EL (cell line): ENCODE data around the gene CYP27B1.
"Not testable (repeated sequence)": the region's sequence is repeated elsewhere in the genome, so short reads cannot be mapped to it uniquely, and the experiment has no call there.

ENCODE experiments used
- DNase-seq: peaks from one replicate; pipeline ENCODE4 v3.0.0-alpha.2; 2016

CYP27B1 gene

DNA sequence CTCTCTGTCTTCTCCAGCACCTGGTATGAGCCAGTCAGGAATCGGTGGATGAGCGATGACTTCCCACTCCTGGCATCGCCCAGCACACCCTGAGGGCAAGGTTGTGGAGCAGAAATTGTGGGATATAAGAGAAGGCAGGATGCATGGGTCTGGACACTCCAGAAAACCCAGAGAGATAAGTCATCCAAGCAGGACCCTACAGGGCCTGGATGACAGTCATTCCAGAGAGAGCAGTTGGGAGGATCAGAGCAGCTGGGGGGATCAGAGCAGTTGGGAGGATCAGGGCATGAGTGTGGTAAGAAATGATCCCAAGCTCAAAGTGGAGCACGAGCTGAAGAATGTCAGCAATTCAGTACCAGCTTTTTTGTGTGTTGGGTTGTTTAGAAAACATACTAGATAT lies 32.3 kb downstream of the CYP27B1 start:
- peak; percentile 66 for DNase-seq

DNA sequence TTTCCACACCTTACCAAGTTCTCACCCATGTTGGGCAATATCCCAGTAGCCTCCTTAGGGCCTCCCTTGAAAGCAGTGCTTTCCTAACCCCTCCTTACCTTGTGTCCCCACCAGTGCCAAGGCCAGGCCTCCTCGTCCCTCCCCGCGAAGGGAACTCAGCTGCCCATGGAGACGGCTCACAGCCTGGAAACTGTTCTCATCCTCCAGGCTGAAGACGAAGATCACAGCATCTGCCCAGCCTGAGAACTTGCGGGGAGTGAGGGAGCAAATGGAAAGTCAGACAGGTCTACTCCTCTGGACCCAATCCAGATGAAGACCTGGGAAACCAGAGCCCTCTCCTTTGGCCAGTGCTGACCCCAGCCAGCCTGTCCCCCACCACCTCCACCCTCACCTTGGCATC lies 33.0 kb downstream of the CYP27B1 start:
- DNase-seq, result no peak

DNA sequence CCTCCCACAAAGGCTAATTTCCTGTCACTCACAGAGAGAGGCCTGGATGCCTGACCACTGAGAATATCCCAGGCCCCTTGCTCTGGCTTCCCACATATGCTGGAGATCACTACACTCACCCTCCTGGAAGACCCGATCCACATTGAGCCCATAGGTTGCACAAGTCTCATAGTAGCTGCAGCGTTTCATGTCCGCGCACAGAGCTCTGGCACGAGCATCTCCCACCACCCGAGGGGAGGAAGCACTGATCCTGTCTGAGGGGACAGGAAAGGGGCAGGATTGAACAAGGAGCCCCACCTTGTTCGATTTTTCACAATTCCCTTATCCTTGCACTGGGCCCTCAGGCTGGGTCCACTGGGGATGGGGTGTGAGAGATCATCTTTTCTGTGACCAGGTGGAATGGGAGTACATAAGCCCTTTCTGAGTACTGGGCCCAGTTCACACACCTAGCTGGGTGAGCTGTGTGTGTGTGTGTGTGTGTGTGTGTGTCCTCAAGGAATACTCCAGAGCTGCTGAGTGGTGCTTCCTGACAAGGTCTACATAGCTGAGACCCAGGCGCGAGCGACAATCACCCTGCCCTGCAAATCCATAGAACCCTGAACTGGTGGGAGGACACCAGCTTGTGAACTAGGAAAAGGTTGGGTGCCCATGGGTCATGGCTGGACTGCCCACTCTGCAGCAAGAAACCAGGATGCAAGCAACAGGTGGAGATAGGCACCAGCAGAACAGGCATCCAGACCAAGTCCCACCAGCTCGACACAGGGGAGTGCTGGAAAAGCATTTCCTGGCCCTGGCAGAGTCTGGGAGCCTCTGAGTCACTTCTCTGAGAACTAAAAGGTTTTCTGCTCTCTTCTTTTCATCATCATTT lies 33.9 kb downstream of the CYP27B1 start:
- no peak for DNase-seq

DNA sequence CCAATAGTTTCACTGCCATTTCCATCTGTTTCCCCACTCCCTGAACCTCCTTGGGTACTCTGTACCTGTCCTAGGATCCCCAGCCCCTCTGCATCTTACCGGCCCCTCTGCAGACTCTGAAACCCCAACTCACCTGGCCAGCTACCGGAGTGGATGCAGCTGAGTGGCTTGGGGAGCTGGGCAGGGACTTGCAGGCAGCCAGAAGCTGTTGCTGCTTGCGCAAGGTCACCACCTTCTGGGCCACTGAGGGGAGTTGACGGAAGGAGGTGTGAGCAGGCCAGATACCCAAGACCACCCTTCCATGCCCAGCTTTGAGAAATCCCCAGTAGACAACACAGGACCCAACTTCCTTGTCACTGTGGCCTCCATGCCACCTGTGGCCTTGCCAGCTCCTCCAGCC lies 34.6 kb downstream of the CYP27B1 start:
- DNase-seq, result no peak

DNA sequence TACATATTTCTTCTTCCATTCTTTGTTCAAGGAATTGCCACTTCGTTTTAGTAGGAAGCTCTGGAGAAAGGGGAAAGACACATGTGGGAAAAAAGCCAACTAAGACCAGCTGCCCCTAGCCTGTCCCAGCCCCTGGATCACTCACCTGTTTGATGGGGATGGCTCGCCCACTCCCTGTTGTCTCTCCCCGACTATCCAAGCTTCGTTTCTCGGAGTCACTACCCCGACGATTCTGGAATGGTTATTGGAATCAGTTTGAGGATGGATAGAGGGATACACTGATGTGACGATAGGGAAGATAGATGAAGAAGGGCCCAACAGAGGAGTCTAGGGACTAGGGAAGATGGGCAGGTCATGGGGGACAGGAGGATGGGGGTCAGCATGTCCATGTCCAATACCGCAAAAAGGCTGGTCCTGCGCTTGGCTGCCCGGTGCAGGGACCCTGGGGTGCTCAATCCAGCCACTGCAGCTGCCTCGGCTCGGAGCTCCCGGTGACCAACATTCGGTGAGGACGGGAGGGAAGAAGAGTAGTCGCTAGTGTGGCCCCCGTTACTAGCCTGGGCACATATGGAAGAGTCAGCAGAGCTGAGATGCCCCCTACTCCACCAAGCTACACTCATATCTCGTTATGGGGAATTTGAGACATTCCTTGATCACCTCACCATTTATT lies 35.3 kb downstream of the CYP27B1 start:
- DNase-seq, result no peak

DNA sequence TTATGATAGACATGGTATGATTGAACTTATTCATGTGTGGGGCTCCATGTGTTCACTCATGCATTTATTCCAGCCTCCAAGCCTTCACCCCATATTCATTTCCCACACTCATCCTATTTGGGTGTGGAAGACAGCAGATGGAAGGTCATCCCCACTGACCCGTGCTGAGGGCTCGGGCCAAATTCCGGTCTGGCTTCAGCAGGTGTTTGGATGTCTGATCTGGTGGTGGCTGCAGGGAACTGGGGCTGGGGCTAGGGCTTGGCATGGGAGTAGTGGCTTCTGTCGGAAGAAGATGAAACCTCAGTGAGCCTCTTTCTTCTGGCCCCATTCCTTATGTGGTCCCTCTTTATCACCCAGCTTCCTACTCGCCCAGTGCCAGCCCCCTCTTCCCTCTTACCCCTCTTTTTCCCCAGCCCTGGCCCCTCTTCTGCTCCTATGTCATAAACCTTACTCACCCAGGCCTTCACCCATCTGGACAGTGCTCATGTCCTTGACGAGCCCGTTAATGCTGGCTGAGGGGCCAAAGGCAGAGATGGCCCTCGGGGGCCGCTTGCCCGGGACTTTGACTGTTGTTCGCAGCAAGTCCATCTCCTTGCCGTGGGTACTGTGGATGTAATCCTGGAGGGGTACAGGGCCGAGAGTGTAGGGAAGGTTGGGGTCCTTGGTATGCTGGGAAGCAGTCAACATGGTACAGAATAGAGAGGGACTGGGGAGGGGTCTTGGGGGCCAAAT lies 36.4 kb downstream of the CYP27B1 start:
- DNase-seq, result no peak

DNA sequence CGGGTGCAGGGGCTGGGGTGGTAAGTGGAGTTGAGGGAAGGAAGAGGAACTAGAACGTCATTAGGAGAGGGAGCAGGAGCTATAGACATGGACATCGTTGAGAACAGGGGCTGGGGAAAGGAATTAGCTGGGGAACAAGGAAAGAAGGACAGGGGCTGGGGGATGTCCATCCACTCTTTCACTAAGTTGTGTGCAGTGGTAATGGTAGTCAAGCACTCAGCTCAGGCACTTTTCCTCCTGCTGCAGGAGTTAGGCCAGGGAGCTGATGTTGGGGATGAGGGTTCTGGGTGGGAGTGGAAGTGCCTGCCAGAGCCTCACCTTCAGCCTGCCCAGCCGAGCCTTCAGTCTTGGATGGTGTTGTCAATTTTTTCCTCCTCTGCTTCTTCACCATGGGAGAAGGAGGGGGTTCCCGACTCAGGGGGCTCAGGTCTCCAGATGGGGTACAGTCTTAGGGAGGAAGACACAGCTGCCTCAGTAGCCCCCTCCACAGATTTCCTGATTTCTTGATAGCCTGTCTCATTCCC lies 37.5 kb downstream of the CYP27B1 start:
- no peak for DNase-seq

DNA sequence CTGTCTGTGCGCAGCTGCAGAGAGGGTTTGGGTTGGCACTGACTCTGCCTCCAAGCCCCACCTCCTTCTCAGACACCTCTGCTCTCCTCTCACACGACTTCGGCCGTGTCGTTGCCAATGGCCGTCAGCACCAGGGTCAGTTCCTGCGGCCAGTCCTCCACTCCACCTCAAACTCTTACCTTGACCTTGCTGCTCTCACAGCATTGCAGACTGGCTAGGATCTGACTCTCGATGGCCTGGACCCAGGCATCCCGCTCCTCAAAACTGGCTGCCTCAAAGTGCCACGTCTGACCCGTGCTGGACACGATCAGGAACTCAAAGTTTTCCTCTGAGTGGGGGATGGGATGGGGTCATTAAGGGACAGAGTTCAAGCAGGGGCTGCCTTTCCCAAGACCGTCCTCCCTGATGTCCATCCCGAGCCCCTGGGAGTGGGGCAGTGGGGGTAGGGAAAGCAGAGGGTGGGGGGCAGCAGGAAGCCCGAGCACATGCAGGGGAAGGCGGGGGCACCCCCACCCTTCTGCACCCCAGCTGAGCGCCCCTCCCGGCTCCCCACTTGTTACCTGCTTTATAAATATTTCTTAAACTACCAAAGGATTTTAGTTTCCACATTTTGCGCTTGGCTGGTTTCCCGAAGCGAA lies 39.0 kb downstream of the CYP27B1 start:
- DNase-seq, result no peak

DNA sequence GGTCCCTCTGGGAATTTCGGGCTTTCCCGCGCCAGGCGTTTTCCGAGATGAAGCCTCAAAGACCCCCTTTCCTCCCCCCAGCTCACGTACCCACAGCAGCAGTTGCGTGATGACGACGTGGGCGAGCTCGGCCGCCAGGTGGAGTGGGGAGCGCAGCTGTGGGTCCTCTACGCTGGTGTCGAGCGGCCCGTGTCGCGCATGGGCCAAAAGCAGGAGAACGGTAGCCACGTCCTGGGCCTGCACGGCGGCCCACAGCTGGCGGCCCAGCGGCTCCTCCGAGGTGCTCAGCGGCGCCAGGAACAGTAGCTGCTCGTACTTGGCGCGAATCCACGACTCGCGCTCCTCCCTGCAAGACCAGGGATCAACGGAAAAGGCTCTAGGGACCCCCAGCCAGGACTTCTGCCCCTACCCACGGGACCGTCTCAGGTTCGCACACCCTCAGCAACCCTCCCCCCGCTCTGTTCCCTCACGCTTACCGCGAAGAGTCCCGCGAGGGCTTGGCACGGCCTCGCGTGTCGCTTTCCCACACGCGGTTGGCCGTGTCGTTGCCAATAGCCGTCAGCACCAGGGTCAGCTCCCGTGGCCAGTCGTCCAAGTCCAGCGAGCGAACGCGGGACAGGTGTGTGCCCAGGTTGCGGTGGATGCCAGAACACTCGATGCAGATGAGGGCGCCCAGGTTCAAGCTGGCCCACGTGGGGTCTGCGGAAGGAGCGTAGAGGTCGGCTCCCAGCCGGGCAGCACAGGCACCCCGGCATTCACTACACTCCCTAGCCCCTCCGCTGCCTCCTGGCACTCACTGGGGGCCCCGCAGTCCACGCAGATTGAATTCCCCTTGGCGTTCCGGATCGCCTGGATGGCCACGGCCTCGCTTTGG lies 39.8 kb downstream of the CYP27B1 start:
- DNase-seq, result no peak

DNA sequence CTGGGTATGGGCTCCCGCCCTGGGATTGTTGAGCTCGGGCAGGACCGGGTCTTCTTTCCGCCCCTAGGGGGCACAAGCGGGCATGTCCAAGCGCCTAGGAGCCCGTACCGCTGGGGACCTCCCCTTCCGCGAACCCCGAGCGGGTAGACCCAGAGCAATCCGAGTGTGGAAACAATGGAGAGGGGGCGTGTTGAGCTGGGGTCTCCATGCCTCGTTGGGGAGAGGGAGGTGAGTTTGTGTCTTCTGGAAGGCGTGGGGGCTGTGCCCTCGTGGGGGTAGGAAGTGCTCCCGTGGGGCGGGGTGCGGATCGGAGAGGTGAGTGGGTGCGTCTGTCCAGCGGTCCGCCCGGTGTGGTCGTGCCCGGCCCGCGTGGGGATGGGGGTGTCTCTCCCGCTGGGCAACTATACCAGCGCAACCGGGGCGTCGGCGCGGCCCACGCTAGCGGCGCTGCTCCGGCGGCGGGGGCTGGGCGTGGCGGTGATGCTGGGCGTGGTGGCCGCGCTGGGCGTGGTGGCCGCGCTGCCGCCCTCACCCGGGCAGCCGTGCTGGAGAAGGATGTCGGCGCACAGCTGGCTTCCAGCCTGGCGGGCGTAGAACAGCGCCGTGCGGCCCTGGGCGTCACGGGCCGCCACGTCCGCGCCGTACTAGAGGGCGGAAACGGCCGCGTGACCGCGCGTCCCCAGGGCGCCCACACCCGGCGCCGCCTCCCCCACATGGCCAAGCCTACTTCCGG lies 40.6 kb downstream of the CYP27B1 start:
- peak; percentile 91 for DNase-seq

DNA sequence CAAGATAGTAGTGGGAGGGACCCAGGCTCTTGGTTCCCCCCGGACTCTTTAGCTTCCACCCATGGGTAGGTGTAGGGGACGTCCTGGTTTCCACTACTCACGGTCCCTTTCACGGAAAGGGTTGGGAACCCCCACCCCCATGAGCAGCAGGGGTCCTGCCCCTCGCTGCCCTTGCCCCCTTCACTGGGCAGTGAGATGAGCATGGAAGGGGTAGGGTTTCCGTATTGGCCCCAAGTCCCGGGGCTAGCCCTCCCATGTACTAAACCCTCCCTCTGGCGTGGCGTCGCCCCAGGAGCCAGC lies 41.1 kb downstream of the CYP27B1 start:
- no peak for DNase-seq

DNA sequence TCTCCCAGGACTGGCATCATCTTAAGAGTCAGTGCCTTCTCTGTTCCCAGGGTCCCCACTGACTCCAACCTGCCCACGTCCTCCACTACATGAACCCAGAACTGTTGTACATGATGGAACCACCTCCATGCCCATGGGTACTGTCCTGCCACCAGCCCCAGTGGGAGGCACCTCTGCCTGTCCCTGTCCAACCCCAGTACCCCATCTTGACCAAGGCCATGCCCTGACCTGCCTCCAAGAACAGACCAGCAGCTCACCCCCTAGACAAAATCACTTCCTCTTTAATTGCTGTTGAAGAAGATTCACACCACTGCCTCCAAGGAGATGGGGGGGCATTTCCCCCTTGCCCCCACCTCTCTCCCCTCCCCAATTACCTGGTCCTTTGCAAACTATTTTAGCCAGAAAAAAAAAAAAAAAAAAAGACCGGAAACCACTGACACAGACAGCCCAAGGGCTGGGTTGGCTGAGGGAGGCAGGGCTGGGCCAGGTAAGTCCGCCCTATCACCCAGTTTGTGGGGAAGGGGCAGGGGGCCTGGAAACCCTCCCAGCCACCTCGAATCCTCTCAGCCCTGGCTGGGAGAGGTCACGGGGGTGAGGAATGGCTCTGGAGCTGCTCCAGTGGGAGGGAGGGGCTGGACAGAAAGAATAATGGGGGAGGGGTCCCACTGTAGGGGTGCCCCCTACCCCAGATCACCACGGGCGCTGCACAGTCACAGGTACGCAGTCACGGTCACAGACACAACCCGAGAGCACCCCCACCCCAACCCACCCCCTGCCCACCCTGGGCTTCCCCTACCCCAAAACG lies 41.7 kb downstream of the CYP27B1 start:
- no peak for DNase-seq

DNA sequence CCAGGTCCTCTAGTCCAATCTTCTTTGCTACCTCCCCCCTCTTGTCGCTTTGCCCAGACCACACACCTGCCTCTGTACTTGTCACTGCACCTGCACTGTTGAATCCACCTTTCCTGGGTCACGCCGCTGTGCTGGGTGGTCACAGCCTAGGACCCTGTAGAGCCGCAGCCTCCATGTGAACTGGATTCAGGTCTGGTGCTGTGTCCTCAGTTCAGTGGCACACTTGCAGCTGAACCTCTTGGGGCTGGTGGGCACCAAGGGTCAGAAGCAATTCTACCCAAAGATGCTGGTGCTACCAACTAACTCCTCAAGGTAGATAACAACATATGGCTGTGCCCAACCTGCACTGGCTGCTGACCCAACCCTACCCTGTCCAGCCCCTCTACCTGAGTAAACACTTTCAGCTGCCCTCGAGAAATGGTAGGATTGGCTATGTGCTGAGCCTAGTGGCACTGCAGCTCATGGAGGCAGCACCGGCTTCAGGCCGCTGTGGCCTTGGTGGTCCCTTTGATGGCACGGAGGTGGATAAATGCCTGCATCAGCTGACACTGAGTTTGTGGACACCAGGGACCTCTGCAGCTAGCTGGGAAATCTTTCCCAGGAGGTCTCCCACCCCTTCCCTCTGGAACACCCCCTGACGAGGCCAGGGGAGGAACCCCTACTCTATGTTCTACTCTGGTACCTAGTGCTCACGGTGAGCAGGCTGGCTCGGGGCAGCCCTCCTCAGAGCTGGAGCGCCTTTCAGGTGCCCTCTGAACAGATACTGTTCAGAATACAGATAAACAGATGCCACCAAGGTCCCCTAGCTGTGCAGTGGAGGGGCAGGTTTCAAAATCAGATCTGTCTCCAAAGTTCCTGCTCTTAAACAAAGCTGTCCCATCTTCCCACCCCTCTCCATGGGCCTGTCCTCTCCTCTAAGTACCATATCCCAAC lies 42.6 kb downstream of the CYP27B1 start:
- DNase-seq, result no peak

DNA sequence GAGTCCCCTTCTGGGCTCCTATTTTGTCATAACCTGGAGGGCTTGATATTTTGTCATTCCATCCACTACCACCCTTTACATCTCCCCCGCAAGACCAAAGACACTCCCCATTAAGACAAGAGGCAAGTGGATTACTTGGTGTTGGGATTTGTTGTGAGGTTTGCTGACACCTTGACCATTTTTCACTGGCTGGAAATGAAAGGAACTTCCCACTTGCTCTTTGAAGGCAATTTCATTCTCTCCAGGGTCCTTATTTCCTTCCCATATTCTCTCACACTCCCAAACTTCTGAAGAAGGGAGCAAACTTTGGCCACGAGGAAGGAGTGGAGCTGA lies 43.3 kb downstream of the CYP27B1 start:
- DNase-seq, result no peak

DNA sequence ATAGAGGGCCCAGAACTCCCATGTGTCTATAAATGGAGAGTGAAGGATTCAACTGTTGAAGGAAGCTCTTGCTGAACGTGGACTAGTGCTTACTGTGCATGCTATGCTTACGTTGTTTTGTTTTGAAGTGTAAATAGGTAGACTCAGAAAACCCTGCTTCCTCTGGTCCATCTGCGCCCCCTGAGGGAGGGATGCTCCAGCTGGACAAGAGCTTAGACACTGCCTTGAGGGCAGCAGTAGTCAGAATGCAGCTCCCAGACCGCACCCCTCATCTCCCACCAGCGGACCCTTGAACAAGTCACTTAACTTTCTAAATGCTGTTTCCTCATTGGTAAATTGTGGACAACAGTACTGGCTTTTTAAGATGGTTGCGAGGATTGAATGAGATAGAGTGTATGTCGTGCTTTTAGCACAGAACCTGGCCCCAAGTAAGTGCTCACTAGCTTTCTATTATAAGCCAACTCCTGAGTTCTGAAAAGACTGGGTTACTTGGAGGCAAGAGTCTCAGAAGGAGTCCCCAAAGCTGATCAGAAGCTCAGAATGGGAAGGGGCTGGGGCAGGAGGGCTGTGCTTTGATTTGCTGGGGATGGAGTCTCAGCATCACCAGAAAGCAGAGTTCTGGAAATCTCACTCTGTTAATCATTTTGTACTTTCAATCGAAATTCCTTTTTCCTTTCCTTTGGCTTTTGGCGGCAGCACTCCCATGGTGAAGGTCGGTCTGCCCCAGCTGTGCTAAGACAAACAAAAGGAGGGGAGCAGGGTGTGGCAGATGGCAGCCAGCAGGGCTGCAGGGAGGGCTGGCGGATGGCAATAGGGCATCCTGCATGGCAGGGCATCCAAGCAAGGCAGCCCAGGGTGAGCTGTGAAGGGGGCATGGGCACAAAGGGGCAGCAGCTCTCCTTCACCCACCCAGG lies 43.9 kb downstream of the CYP27B1 start:
- DNase-seq, result no peak

DNA sequence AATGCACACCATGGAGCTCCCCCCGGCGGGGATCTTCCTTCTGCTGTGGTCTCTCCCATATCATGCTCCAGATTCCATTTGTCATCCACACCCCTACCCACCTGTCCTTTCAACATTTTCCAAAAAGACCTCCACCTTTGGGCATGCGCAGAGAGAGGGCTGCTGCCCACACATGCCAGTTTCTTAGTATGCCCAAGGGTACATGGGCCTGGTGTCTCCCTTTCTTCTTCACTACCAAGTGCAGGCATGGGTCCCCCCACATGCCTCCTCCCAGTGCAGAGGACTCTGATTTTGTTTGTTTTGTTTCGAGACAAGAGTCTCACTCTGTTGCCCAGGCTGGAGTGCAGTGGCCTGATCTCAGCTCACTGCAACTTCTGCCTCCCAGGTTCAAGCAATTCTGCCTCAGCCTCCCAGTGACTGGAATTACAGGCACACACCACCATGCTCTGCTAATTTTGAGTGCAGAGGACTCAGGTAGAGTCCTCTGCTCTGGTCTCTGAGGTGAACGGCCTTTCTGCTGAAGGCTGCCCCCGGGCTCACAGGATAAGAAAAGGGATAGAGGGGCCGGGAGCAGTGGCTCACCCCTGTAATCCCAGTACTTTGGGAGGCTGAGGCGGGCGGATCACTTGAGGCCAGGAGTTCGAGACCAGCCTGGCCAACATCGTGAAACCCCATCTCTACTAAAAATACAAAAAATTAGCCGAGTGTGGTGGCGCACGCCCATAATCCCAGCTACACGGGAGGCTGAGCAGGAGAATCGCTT lies 44.9 kb downstream of the CYP27B1 start:
- DNase-seq, result not testable (repeated sequence)
